Measurements from ENCODE around the gene MRI1. TPM values are rescaled to one million over a fixed set of nuclear protein-coding genes. Genes with fewer than 3 reads are reported as not detected.

MRI1 gene
- polyA plus RNA-seq, 1 donor from 2014 or later: 71.2 TPM

DNA sequence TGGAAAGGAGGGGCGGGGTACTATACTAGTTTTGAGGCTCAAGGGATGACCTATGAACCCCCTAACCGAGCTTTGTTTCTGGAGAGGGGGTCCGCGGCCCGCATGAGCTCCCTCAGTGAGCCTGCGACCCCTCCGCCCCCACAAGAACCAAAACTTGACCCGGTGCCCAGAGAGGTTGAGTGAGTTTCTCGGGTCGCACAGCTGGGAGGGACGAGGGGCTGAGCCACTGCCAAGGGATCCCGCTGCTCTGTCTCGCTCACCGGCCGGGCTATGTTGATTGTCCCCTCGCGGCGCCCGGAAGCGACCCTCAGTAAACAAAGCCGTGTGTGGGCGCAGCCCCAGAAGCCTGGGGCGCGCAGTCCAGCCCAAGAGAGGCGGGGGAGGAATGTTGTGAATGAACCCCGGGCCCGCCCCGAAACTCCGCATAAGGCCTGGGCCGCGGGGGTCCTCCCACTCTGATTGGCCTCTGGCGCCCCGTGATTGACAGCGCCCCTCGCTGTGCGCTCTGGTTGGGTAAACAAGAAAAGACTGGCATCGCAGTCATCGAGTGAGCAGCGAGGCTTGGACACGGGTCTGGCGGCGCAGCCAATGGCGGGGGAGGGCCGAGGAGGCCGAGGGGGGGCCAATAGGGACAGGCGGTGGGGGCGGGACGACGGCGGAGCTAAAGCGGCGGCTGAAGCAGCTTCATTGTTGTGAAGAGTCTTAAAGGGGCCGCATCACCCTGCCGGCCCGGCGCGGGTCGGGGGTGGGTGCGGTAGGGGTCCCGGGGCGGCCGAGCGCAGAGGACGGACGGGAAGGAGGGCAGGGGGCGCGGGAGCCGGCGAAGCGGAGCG is 30.7 kb downstream of the MRI1 start, which contains the start of gene ZSWIM4:
TSS of gene ZSWIM4 (plus strand) at position 687 of the 833 bp plus-strand sequence. CDS start 206 bp downstream, outside the sequence.
- H3K36me3 ChIP-seq (ENCODE audit: insufficient read depth, low read length): no peaks in the 10 kb centered on the region
- peak within 1 kb of the TSS; percentile 87 for H3K9ac ChIP-seq (ENCODE audit: low read length)
- peak within 1 kb of the TSS; percentile 80 for H2AFZ ChIP-seq (ENCODE audit: low read depth, low read length)
- H3K9me2 ChIP-seq (ENCODE audit: insufficient read depth, low read length): no peaks in the 10 kb centered on the region
- H3K9me3 ChIP-seq (ENCODE audit: low read length): no peaks in the 10 kb centered on the region
- H3K27me3 ChIP-seq (ENCODE audit: insufficient read depth, low read depth, low read length): no peaks in the 10 kb centered on the region
- no peaks in the 10 kb centered on the region for H3F3A ChIP-seq (ENCODE audit: insufficient read depth, low read length, poor library complexity, severe bottlenecking)
- TF ChIP-seq EZH2 (IDR thresholded peaks at IDR 0.05; ENCODE audit: borderline replicate concordance, insufficient read depth, low read length, poor library complexity, severe bottlenecking) (no peak), EP300 (conservative IDR thresholded peaks at IDR 0.05; ENCODE audit: poor library complexity, severe bottlenecking) (peak; percentile 9), SMC3 (conservative IDR thresholded peaks at IDR 0.05; ENCODE audit: poor library complexity) (no peak), REST (IDR thresholded peaks at IDR 0.05; ENCODE audit: borderline replicate concordance) (peak; percentile 65), CTCF (IDR thresholded peaks at IDR 0.05; ENCODE audit: poor library complexity, severe bottlenecking) (no peak), RAD21 (conservative IDR thresholded peaks at IDR 0.05) (no peak), TAF1 (IDR thresholded peaks at IDR 0.05; ENCODE audit: low read depth) (peak; percentile 89), MXI1 (conservative IDR thresholded peaks at IDR 0.05; ENCODE audit: poor library complexity, severe bottlenecking) (no peak), POLR2AphosphoS5 (IDR thresholded peaks at IDR 0.05) (peak; percentile 67)
- no peaks in the 10 kb centered on the region for H4K20me1 ChIP-seq (ENCODE audit: insufficient read depth)
- peak within 1 kb of the TSS; percentile 77 for H3K4me3 ChIP-seq (ENCODE audit: low read length)
- H3K27ac ChIP-seq (ENCODE audit: low read length): peak within 1 kb of the TSS; percentile 63
- H3K4me2 ChIP-seq (ENCODE audit: low read length): peak within 1 kb of the TSS; percentile 92
- peaks cover 18% of the 10 kb centered on the region for H3K79me2 ChIP-seq (replicated peaks; ENCODE audit: insufficient read depth, low read length)

DNA sequence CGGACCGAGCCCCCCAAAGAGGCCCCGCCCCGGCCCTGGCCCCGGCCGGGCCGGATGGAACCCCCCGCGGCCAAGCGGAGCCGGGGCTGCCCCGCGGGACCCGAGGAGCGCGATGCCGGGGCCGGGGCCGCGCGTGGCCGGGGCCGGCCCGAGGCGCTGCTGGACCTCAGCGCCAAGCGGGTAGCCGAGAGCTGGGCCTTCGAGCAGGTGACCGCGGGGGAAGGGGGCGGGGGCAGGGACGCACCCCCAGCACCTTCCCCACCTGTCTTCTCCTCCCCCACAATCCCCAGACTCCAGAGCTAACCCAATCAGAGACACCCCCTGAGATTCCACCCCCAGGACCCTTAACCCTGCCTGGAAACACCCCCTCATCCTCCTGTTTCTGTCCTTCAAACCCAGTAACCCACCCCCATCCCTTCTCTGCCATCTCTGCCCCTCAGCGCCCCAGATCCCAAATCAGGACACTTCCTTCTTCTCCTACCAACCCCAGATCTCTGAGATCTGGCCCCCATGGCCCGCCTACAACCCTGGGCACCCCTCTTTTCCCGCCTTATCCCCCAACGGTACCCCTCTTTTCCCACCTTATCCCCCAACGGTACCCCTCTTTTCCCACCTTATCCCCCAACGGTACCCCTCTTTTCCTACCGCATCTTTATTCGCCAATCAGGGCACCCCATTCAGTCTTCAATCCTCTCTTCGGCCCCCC is 31.4 kb downstream of the MRI1 start:
- peak overlapping the region; percentile 49 for H3K27ac ChIP-seq (ENCODE audit: low read length)
- peak overlapping the region; percentile 87 for H3K9ac ChIP-seq (ENCODE audit: low read length)
- H3K4me3 ChIP-seq (ENCODE audit: low read length): peak overlapping the region; percentile 77
- H3K9me2 ChIP-seq (ENCODE audit: insufficient read depth, low read length): no peaks in the 10 kb centered on the region
- H2AFZ ChIP-seq (ENCODE audit: low read depth, low read length): peak overlapping the region; percentile 37
- H3K27me3 ChIP-seq (ENCODE audit: insufficient read depth, low read depth, low read length): no peaks in the 10 kb centered on the region
- H3K4me2 ChIP-seq (ENCODE audit: low read length): peak overlapping the region; percentile 92
- H4K20me1 ChIP-seq (ENCODE audit: insufficient read depth): no peaks in the 10 kb centered on the region
- H3K9me3 ChIP-seq (ENCODE audit: low read length): no peaks in the 10 kb centered on the region
- no peaks in the 10 kb centered on the region for H3F3A ChIP-seq (ENCODE audit: insufficient read depth, low read length, poor library complexity, severe bottlenecking)
- H3K79me2 ChIP-seq (replicated peaks; ENCODE audit: insufficient read depth, low read length): peaks cover 18% of the 10 kb centered on the region
- no peaks in the 10 kb centered on the region for H3K36me3 ChIP-seq (ENCODE audit: insufficient read depth, low read length)
- TF ChIP-seq SMC3 (conservative IDR thresholded peaks at IDR 0.05; ENCODE audit: poor library complexity) (no peak), EZH2 (IDR thresholded peaks at IDR 0.05; ENCODE audit: borderline replicate concordance, insufficient read depth, low read length, poor library complexity, severe bottlenecking) (no peak), RAD21 (conservative IDR thresholded peaks at IDR 0.05) (no peak), MXI1 (conservative IDR thresholded peaks at IDR 0.05; ENCODE audit: poor library complexity, severe bottlenecking) (peak; percentile 23), TAF1 (IDR thresholded peaks at IDR 0.05; ENCODE audit: low read depth) (no peak), EP300 (conservative IDR thresholded peaks at IDR 0.05; ENCODE audit: poor library complexity, severe bottlenecking) (peak; percentile 9)

All from neural cell (in vitro differentiated cells).